Cardiac septum (tissue), 1 donor: ENCODE results near the gene SCAPER. TPM values are rescaled to one million over a fixed set of nuclear protein-coding genes. Genes with fewer than 3 reads are reported as not detected.
"Not testable (repeated sequence)": the region's sequence is repeated elsewhere in the genome, so short reads cannot be mapped to it uniquely, and the experiment has no call there.

Experiments
- DNase-seq: peaks from one replicate; pipeline ENCODE4 v3.0.0-alpha.2; 2020; ENCODE audit warnings: low spot score
- intact Hi-C: fragments of 100-400 bp; cut with DNase I; formaldehyde crosslinking; loops from one replicate; pipeline ENCODE4 v1.14.0; 2022
- total RNA-seq: library from RNA; stranded (reverse); fragmentation: NEBNext Ultra II Directional; extraction: Animal tissue kit (Norgen Biotek cat#: 25700); gene quantifications from one replicate; pipeline ENCODE4 v1.2.1, GENCODE V29; 2021
- donor health status: DM: no; HTN: no; CAD: no.

The SCAPER gene
- total RNA-seq, 1 donor from 2014 or later = 31.9 TPM

DNA sequence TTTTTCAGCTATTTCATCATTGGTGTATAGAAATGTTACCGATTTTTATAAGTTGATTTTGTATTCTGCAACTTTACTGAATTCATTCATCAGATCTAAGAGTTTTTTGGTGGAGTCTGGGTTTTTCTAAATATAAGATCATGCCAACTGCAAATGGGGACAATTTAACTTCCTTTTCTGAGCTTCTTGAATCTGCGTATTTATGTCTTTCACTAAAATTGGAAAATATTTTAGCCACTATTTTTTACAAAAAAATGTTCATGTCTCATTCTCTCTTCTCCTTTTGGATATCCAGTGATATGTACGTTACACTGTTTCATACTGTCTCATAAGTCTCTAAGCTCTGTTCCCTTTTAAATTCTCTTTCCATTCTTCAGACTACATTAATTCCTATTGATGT, 444.8 kb downstream of the SCAPER start:
- DNase-seq = no peak
- intact Hi-C loops = no loop called here

DNA sequence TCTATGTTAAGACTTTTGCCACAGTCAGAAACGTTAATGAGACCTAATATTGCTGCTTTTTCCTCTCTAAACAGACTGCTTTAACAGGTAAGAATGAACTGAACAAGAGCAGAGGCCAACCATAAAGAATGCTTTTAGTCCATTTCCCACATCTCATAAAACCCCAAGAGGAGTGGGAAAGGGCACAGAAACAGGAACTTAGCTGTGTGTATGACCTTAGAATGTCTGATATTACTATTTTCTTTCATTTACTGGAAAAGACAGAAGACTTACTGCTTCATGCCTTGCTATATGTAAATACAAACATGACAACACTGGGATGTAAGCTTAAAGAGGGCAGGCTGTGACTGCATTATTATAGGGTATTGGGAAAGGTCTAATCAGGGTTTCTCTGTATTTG, 453.6 kb downstream of the SCAPER start:
- intact Hi-C loops = no loop called here
- DNase-seq = no peak

- intact Hi-C loops = no loop called here
Observed at GRCh38 chr15:76449455-76449854, 455.7 kb downstream of the SCAPER start.

DNA sequence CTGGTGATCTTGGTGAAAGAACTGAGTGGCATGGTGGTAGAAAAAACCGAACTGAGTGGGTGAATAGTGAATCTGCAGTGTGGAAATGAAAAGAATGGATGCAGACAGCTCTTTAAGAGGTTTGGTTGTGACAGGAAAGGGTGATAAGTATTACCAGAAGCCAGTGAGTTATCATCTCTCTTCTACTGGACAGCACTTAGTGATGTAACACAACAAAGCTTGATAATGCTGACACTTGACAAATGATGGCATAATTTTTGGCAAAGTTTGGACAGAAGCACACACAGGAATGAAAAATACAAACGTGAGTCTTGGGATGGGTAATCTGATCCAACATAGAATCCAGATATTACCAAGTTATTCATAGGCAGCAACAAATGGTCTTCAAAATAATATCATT, 456.4 kb downstream of the SCAPER start:
- no peak for DNase-seq
- intact Hi-C loops = no loop called here

More at GRCh38 chr15:76449455-76449854, 455.7 kb downstream of the SCAPER start:
- no peak for DNase-seq

- intact Hi-C loops = no loop called here
- DNase-seq = no peak
Observed at GRCh38 chr15:76447728-76448441, 457.3 kb downstream of the SCAPER start.

GRCh38 chr15:76440441-76440840, 464.7 kb downstream of the SCAPER start:
- intact Hi-C loops = no loop called here
- no peak for DNase-seq

DNA sequence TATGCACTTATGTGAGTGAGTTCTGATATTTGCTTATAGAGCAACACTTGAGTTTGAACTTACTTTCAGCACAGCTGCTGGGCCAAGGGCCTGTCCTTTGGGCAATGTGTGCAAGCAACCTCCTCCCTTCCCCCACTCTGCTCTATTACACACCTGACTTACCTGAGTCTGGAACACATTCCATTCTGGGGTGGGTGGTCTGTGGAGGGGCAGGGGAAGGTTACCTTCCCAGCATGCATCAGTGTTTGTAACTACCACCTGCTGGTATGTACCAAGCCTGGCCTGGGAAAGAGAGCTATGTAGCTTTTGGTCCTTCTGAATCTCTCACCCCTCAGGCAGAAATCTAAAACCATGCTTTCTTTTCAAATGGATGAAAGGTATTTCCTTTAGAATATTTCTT, 465.6 kb downstream of the SCAPER start:
- DNase-seq = no peak
- intact Hi-C loops = no loop called here

- intact Hi-C loops = no loop called here
- no peak for DNase-seq
Observed at GRCh38 chr15:76433798-76434400, 471.2 kb downstream of the SCAPER start.

GRCh38 chr15:76433036-76433435, 472.1 kb downstream of the SCAPER start:
- DNase-seq, intact Hi-C loops: not testable (repeated sequence)

DNA sequence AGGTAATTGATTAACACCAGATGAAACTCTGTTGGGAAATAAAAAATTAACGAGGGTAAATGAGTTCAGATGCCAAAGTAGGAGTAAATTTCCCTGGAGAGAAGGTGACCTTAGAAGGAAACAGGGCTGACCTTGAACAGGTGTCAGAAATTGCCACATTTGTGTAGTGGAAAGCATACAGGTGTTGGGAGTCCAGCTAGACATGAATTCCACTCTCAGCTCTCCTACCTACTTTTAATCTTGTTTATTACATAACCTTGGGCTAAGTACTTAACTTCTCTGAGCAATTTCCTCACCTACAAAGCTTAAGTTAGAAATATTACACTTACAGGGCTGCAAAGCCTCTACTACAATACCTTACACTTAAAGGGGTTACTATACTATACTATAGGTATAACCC, 472.5 kb downstream of the SCAPER start:
- intact Hi-C loops = no loop called here
- no peak for DNase-seq

DNA sequence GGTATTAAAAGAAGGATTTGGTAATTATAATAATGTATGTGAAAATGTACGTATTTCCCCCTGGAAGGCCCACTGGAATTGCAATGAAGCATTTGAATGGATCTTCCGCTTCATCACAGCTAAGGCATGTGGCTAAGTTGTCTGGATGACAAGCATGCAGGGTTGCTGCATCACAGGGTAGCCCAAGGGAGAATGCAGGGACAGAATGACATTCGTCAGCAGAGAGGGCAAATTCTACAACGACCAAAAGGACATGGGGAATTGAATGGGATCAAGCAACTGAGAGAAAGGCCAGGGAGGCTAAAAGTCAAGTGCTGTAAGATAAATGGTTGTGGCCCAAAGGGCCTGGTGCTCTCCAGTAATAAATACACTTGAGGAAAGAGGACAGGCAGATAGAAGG, 473.2 kb downstream of the SCAPER start:
- intact Hi-C loops = no loop called here
- DNase-seq = no peak

- intact Hi-C loops, DNase-seq: not testable (repeated sequence)
Observed at GRCh38 chr15:76430711-76431110, 474.4 kb downstream of the SCAPER start.

DNA sequence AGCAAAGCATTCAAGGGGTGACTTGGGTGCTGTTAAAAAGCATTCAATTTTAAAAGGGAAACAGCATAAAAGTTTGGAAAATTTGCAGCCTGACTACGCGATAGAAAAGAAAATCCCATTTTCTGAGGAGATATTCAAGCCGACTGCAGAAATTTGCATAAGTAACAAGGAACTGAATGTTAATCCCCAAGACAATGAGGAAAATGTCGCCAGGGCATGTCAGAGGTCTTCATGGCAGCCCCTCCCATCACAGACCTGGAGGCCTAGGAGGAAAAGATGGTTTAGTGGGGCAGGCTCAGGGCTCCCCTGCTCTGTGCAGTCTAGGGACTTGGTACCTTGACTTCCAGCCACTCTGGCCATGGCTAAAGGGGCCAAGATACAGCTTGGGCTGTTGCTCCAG, 475.5 kb downstream of the SCAPER start:
- intact Hi-C loops = loop anchor here (10.0 kb wide), 1 partner anchor 45 kb away; no protein-coding TSS in a partner anchor

DNA sequence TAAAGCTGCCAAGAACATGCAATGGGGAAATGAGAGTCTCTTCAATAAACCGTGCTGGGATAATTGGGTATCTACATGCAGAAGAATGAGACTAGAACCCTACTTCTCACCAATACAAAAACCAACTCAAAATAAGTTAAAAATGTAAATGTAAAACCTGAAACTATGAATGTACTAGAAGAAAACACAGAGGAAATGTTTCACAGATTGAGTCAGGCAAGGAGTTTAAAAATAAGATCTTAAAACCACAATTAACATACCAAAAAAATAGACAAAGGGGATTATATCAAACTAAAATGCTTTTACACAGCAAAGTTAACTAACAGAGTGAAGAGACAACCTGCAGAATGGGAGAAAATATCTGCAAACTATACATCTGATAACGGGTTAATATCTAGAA, 478.2 kb downstream of the SCAPER start:
- intact Hi-C loops = loop anchor here (10.0 kb wide), 1 partner anchor 48 kb away; no protein-coding TSS in a partner anchor
- DNase-seq = no peak

More for the DNA sequence above, 475.5 kb downstream of the SCAPER start:
- no peak for DNase-seq

DNA sequence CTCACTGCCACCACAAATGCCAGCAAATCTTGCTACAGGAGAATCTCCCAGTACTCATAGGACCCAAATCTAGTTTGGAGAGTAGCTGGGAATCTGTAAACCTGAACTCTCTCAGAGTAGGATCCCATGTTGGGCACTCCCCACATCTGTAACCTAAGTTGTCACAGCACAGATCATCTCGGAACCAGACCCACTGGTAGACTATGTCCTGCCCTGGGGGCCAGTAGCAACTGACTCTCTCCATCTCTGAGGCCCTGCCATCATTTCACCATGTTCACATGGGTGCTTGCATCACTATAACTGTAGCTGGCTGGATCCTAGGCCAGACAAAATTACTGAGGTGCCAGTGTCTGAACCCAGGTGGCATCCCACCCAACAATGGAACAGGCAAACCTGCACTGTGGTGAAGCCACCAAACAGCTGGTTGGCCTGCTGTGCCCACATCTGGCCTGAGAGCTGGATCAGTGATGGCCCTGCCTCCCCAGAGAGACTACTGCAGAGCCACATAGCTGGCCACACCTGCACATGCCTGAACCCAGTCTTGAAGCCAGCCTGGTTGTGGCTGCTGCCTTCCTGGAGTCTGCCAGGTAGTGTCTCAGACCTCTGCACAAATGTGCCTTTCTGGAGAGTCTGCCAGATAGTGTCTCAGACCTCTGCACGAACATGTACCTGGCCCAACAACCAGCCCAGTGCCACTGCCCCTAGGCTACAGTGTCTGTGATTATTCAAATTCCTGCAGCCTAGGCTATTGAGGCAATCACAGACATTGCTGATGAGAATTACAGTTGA, 486.6 kb downstream of the SCAPER start:
- no peak for DNase-seq

GRCh38 chr15:76401285-76401684, 503.9 kb downstream of the SCAPER start:
- no peak for DNase-seq

More for the DNA sequence above, 486.6 kb downstream of the SCAPER start:
- intact Hi-C loops = no loop called here

GRCh38 chr15:76398317-76399104, 506.6 kb downstream of the SCAPER start:
- intact Hi-C loops = no loop called here
- DNase-seq = no peak

More at GRCh38 chr15:76401285-76401684, 503.9 kb downstream of the SCAPER start:
- intact Hi-C loops = no loop called here

DNA sequence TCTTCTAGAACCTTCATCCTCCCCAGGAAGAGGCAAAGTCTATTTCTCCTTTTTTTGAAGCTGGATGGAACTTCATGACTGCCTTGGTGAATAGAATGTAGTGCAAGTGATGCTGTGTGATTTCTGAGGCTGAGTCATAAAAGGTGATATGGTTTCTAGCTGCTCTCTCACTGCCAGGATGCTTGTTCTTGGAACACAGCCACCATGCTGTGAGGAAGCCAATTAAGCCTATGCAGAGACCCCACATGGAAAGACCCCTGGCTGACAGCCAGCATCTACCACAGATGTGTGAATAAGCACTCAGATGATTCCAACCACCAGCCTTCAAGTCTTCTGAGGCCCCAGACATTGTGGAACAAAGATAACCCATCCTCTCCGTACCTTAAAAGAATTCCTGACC, 511.5 kb downstream of the SCAPER start:
- no peak for DNase-seq
- intact Hi-C loops = no loop called here

GRCh38 chr15:76391847-76392246, 513.3 kb downstream of the SCAPER start:
- intact Hi-C loops = no loop called here
- DNase-seq = no peak

- intact Hi-C loops = no loop called here
- DNase-seq = no peak
Observed at GRCh38 chr15:76391309-76391708, 513.8 kb downstream of the SCAPER start.
